Stimulated activated CD4-positive, alpha-beta T cell treated with anti-CD3 and anti-CD28 coated beads, TNF-alpha, amount 100 ng/mL, for 1 hour (primary cell): ENCODE results near the gene IL13.
"Not testable (repeated sequence)": the region's sequence is repeated elsewhere in the genome, so short reads cannot be mapped to it uniquely, and the experiment has no call there.

ENCODE experiments used
- DNase-seq, 3 donors: peaks; one replicate each; pipeline ENCODE4 v3.0.0-alpha.2; 2020; ENCODE audit warnings: low read depth in 3 of 3, low spot score in 1 of 3

IL13 gene

DNA sequence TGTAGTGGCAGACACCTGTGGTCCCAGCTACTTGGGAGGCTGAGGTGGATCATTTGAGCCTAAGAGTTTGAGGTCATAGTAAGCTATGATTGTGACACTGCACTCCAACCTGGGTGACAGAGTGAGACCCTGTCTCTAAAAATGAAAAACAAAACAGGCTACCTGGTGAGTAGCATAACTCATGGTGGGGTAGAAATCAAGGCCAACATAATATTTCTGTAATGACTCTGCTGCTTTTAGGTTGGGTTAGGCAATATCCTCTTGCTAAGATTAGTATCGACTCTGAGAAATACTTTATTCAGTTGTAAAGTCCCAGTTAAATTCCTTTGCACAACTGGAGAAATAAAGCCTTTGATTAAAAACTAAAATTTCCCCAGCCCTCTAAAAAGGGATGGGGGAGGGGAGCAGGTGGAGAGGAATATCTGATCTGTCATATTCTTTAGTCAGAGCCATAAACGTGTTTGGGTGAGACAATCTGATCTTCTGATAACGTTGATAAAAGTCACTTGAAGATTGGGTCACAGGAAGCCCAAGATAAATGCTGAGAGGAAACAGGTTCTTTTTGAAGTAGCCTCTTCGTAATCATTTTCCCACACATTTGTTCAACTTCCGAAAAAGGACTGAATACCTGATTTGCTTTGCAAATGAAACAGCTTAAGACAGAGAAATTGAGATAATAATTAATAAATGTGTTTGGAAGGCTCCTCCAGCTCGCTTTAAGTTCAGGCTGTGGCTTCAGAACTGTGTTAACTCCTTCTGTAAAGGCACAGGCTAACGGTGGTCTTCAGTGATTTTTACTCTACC is 30.8 kb downstream of the IL13 start:
- no peak for DNase-seq

DNA sequence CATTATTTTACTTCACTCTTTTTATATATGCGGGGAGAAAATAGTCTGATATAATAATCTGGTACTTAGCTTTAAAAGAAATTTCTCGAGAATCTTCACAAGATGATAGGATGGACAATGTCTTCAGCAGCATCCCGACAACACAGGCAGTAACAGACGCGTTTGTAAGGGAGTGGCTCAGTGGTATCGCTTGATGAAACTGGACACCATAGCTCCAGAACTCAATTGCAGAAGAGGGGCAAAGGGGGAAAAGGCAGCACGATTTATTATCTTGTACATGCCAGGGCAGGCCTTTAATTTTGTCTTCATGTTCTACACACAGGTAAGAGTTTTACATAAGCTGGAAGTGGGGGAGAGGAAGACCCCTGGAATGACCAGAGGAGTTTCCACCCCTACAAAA is 31.5 kb downstream of the IL13 start:
- no peak for DNase-seq

DNA sequence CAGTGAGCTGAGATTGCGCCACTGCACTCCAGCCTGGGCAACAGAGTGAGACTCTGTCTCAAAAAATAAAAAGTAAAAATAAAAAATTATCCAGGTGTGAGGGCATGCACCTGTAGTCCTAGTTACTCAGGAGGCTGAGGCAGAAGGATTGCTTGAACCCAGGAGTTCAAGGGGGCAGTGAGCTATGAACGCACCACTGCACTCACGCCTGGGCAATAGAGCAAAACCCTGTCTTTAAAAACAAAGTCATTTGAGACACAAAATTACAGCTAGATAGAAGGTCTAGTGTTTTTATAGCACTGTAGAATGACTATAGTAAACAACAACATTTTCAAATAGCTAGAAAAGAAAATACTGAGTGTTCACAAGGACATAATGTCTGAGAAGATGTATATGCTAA is 32.2 kb downstream of the IL13 start:
- DNase-seq: no peak

DNA sequence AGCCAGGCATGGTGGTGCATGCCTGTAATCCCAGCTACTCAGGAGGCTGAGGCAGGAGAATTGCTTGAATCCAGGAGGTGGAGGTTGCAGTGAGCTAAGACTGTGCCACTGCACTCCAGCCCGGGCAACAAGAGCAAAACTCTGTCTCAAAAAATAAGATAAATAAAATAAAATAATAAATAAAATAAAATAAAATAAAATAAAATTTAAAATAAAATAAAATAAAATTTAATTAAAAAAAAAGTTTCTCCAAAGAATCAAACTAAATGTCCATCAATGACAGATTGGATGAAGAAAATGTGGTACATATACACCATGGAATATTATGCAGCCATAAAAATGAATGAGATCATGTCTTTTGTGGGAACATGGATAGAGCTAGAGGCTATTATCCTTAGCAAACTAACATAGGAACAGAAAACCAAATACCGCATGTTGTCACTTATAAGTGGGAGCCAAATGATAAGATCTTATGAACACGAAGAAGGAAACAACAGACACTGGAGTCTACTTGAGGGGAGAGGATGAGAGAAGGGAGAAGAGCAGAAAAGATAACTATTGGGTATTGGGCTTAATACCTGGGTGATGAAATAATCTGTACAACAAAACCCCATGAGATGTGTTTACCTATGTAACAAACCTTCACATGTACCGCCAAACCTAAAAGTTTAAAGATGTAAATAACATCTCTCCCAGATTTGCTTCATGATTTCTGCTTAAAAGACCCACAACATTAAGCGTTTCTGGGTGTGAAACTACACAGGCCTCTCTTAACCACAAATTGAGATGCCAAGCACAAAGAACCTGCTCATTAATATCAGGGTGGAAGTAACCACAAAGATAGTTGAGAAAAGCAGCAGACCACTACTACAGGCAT is 34.0 kb downstream of the IL13 start:
- DNase-seq: not testable (repeated sequence)

DNA sequence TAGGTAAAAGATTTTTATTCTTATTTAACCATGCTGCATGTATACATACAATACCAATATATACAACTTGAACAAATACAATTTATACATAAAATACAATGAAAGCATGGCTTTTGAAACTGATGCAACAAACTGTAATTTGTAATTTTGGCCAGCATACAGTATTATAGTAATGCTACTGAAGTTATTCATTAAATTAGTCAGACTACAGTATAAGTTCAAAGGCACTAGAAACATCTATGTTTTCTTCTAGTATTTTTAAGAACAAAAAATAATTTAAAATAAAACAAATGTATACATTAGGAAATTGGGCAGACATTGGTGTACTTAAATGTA is 34.6 kb downstream of the IL13 start:
- no peak for DNase-seq

DNA sequence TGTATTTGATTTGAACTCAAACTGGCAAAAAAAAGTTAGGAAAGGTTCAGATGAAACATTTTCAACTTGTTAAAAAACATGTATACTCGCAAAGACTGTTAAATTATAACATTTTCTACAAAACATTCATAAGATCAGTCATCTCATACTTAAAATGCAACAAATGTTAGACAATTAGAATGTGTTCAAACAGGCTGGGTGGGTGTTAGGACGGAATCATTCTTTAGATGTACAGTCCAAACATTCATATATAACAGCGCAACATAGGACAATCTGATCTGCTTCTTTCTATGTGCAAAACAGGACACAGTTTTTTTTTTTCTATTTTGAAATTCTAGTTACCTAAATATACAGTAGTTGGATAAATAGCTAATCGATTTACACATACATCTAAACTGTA is 38.0 kb downstream of the IL13 start:
- no peak for DNase-seq

DNA sequence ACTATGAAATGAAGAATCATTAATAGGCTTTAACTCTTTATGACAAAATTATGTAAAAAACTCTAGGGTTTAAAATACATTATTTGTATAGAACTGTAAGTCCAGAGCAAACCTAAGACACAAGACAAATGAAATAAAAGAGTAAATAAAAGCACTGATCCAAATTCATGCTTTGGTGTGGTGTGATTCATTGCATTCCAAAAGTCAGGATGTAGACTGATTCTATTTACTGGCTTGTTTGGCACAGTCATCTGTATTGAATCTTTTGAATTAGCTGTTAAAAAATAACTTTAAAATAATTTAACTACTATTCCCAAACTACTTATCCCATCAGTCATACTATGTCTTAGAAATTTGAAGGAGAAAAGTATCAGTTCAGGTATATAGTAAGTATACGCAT is 46.9 kb downstream of the IL13 start:
- no peak for DNase-seq

DNA sequence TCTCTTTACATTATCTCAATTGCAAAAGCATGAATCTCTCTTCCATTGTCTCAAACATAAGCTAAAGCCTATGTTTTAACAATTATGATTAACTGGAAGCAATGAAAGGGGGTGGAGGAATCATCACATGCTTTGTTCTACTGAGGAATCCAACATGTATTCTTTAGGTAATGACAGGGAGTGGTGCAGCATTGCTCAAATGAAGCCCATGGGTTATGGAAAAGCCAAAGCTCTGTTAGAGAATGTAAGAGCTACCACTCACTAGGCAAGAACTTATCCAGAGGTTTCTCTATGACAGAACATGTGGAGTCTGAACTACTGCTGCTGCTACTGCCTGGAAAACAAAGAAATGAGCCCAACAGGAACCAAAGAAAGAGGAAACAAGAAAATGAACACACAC is 50.7 kb downstream of the IL13 start:
- no peak for DNase-seq
